Dendritic cell treated with granulocyte-macrophage colony-stimulating factor and Interleukin-4, amounts not matched to agents 40 ng/mL and 50 ng/mL, for 4 days (primary cell): ENCODE measurements around the gene RPS6KA3.
A peak's percentile ranks its signal among the peaks of the same experiment; 100 is the strongest.

Source experiments
- H3K27ac Mint-ChIP-seq: one replicate; pipeline ENCODE4 v1.8.0; 2022; ENCODE audit warnings: mild to moderate bottlenecking, mixed read lengths
- H3K27me3 Mint-ChIP-seq: one replicate; pipeline ENCODE4 v1.8.0; 2022; ENCODE audit warnings: mild to moderate bottlenecking, mixed read lengths
- H3K36me3 Mint-ChIP-seq: one replicate; pipeline ENCODE4 v1.8.0; 2022; ENCODE audit warnings: low read depth, mixed read lengths
- H3K4me1 Mint-ChIP-seq: one replicate; pipeline ENCODE4 v1.8.0; 2022; ENCODE audit warnings: low read depth, mixed read lengths
- H3K4me3 Mint-ChIP-seq: one replicate; pipeline ENCODE4 v1.8.0; 2022; ENCODE audit warnings: mild to moderate bottlenecking, moderate library complexity, mixed read lengths
- H3K9me3 Mint-ChIP-seq: one replicate; pipeline ENCODE4 v1.8.0; 2022; ENCODE audit warnings: mixed read lengths
- intact Hi-C: fragments of 100-400 bp; cut with micrococcal nuclease; formaldehyde crosslinking; loops from one replicate; pipeline ENCODE4 v1.15.0; 2022

The RPS6KA3 gene

GRCh38 chrX:20266810-20267606 lies at the start of gene RPS6KA3:
Gene RPS6KA3 (minus strand): TSS chrX:20266909. CDS start chrX:20266632, 277 bp downstream.
- H3K9me3 Mint-ChIP-seq: no peaks in the 10 kb centered on the region
- intact Hi-C loops: loop anchor here (5.0 kb wide), 4 partner anchors 45 to 125 kb away; partner anchors contain the start of gene EIF1AX
- H3K4me3 Mint-ChIP-seq: peak within 1 kb of the TSS; percentile 94
- peaks cover 6% of the 10 kb centered on the region for H3K4me1 Mint-ChIP-seq
- peaks cover 18% of the 10 kb centered on the region for H3K36me3 Mint-ChIP-seq
- H3K27ac Mint-ChIP-seq: peak within 1 kb of the TSS; percentile 99
- no peaks in the 10 kb centered on the region for H3K27me3 Mint-ChIP-seq

- no peaks in the 10 kb centered on the region for H3K36me3 Mint-ChIP-seq
- peaks cover 76% of the 10 kb centered on the region for H3K4me1 Mint-ChIP-seq
- H3K4me3 Mint-ChIP-seq: no peak overlapping the region
- no peaks in the 10 kb centered on the region for H3K9me3 Mint-ChIP-seq
- no peaks in the 10 kb centered on the region for H3K27me3 Mint-ChIP-seq
- H3K27ac Mint-ChIP-seq: peak overlapping the region; percentile 82
- intact Hi-C loops: loop anchor here (10.0 kb wide), 1 partner anchor 50 kb away; no protein-coding TSS in a partner anchor
Measured at GRCh38 chrX:20315140-20315539, 48.4 kb upstream of the RPS6KA3 start.

- Mint-ChIP-seq H3K27ac (peak overlapping the region; percentile 51), H3K4me1 (peaks cover 73% of the 10 kb centered on the region)
- intact Hi-C loops: loop anchor here (5.0 to 10.0 kb wide), 2 partner anchors 47 to 51 kb away; partner anchors contain the start of gene RPS6KA3
Measured at GRCh38 chrX:20313899-20314298, 47.2 kb upstream of the RPS6KA3 start.

GRCh38 chrX:20312018-20312417 lies 45.3 kb upstream of the RPS6KA3 start:
- H3K36me3 Mint-ChIP-seq: no peaks in the 10 kb centered on the region
- H3K27me3 Mint-ChIP-seq: no peaks in the 10 kb centered on the region
- H3K4me1 Mint-ChIP-seq: peaks cover 56% of the 10 kb centered on the region
- H3K9me3 Mint-ChIP-seq: no peaks in the 10 kb centered on the region
- H3K27ac Mint-ChIP-seq: peak overlapping the region; percentile 39
- intact Hi-C loops: loop anchor here (5.0 to 10.0 kb wide), 2 partner anchors 45 to 53 kb away; partner anchors contain the start of gene RPS6KA3
- H3K4me3 Mint-ChIP-seq: no peak overlapping the region

More at GRCh38 chrX:20313899-20314298, 47.2 kb upstream of the RPS6KA3 start:
- Mint-ChIP-seq H3K36me3 (no peaks in the 10 kb centered on the region), H3K27me3 (no peaks in the 10 kb centered on the region), H3K4me3 (peak overlapping the region; percentile 17), H3K9me3 (no peaks in the 10 kb centered on the region)

GRCh38 chrX:20311505-20311904 lies 44.8 kb upstream of the RPS6KA3 start:
- no peaks in the 10 kb centered on the region for H3K9me3 Mint-ChIP-seq
- H3K27me3 Mint-ChIP-seq: no peaks in the 10 kb centered on the region
- intact Hi-C loops: loop anchor here (5.0 to 10.0 kb wide), 2 partner anchors 44 to 53 kb away; partner anchors contain the start of gene RPS6KA3
- H3K4me1 Mint-ChIP-seq: peaks cover 52% of the 10 kb centered on the region
- no peaks in the 10 kb centered on the region for H3K36me3 Mint-ChIP-seq
- no peak overlapping the region for H3K4me3 Mint-ChIP-seq
- H3K27ac Mint-ChIP-seq: peak overlapping the region; percentile 39

GRCh38 chrX:20309806-20310205 lies 43.1 kb upstream of the RPS6KA3 start:
- H3K4me3 Mint-ChIP-seq: no peak overlapping the region
- no peaks in the 10 kb centered on the region for H3K9me3 Mint-ChIP-seq
- H3K27me3 Mint-ChIP-seq: no peaks in the 10 kb centered on the region
- no peaks in the 10 kb centered on the region for H3K36me3 Mint-ChIP-seq
- intact Hi-C loops: loop anchor here (5.0 to 10.0 kb wide), 2 partner anchors 43 to 55 kb away; partner anchors contain the start of gene RPS6KA3
- H3K27ac Mint-ChIP-seq: no peak overlapping the region
- peaks cover 37% of the 10 kb centered on the region for H3K4me1 Mint-ChIP-seq

- no peaks in the 10 kb centered on the region for H3K36me3 Mint-ChIP-seq
- no peak overlapping the region for H3K27ac Mint-ChIP-seq
- H3K9me3 Mint-ChIP-seq: no peaks in the 10 kb centered on the region
- H3K27me3 Mint-ChIP-seq: no peaks in the 10 kb centered on the region
- peaks cover 12% of the 10 kb centered on the region for H3K4me1 Mint-ChIP-seq
- intact Hi-C loops: no loop called here
- H3K4me3 Mint-ChIP-seq: no peak overlapping the region
Measured at GRCh38 chrX:20306668-20307067, 40.0 kb upstream of the RPS6KA3 start.

- Mint-ChIP-seq H3K4me1 (peaks cover 9% of the 10 kb centered on the region), H3K27ac (no peak overlapping the region), H3K4me3 (no peak overlapping the region), H3K9me3 (peaks cover 12% of the 10 kb centered on the region), H3K36me3 (no peaks in the 10 kb centered on the region), H3K27me3 (peaks cover 5% of the 10 kb centered on the region)
- intact Hi-C loops: no loop called here
Measured at GRCh38 chrX:20300822-20301221, 34.1 kb upstream of the RPS6KA3 start.

GRCh38 chrX:20294957-20295356 lies 28.2 kb upstream of the RPS6KA3 start:
- intact Hi-C loops: no loop called here
- H3K4me1 Mint-ChIP-seq: peaks cover 9% of the 10 kb centered on the region
- no peak overlapping the region for H3K27ac Mint-ChIP-seq
- peaks cover 12% of the 10 kb centered on the region for H3K9me3 Mint-ChIP-seq
- no peaks in the 10 kb centered on the region for H3K36me3 Mint-ChIP-seq
- no peak overlapping the region for H3K4me3 Mint-ChIP-seq
- peaks cover 5% of the 10 kb centered on the region for H3K27me3 Mint-ChIP-seq

GRCh38 chrX:20294284-20294683 lies 27.6 kb upstream of the RPS6KA3 start:
- intact Hi-C loops: no loop called here

GRCh38 chrX:20285511-20285910 lies 18.8 kb upstream of the RPS6KA3 start:
- intact Hi-C loops: no loop called here
- no peaks in the 10 kb centered on the region for H3K4me1 Mint-ChIP-seq
- no peaks in the 10 kb centered on the region for H3K36me3 Mint-ChIP-seq
- no peaks in the 10 kb centered on the region for H3K27me3 Mint-ChIP-seq
- H3K9me3 Mint-ChIP-seq: peaks cover 8% of the 10 kb centered on the region
- no peak overlapping the region for H3K4me3 Mint-ChIP-seq
- H3K27ac Mint-ChIP-seq: no peak overlapping the region

More at GRCh38 chrX:20294284-20294683, 27.6 kb upstream of the RPS6KA3 start:
- H3K4me3 Mint-ChIP-seq: no peak overlapping the region
- H3K27ac Mint-ChIP-seq: no peak overlapping the region
- H3K27me3 Mint-ChIP-seq: peaks cover 5% of the 10 kb centered on the region
- peaks cover 9% of the 10 kb centered on the region for H3K4me1 Mint-ChIP-seq
- H3K36me3 Mint-ChIP-seq: no peaks in the 10 kb centered on the region
- peaks cover 12% of the 10 kb centered on the region for H3K9me3 Mint-ChIP-seq

GRCh38 chrX:20284992-20285391 lies 18.3 kb upstream of the RPS6KA3 start:
- intact Hi-C loops: no loop called here
- H3K36me3 Mint-ChIP-seq: no peaks in the 10 kb centered on the region

GRCh38 chrX:20284444-20284843 lies 17.7 kb upstream of the RPS6KA3 start:
- Mint-ChIP-seq H3K4me1 (no peaks in the 10 kb centered on the region), H3K27me3 (no peaks in the 10 kb centered on the region), H3K27ac (no peak overlapping the region), H3K4me3 (no peak overlapping the region), H3K9me3 (peaks cover 8% of the 10 kb centered on the region), H3K36me3 (no peaks in the 10 kb centered on the region)
- intact Hi-C loops: no loop called here

More at GRCh38 chrX:20284992-20285391, 18.3 kb upstream of the RPS6KA3 start:
- Mint-ChIP-seq H3K27ac (no peak overlapping the region), H3K9me3 (peaks cover 8% of the 10 kb centered on the region), H3K4me1 (no peaks in the 10 kb centered on the region), H3K27me3 (no peaks in the 10 kb centered on the region), H3K4me3 (no peak overlapping the region)

- no peaks in the 10 kb centered on the region for H3K36me3 Mint-ChIP-seq
- H3K4me3 Mint-ChIP-seq: no peak overlapping the region
Measured at GRCh38 chrX:20280938-20281337, 14.2 kb upstream of the RPS6KA3 start.

More at GRCh38 chrX:20280938-20281337, 14.2 kb upstream of the RPS6KA3 start:
- Mint-ChIP-seq H3K9me3 (no peaks in the 10 kb centered on the region), H3K27ac (no peak overlapping the region), H3K4me1 (no peaks in the 10 kb centered on the region), H3K27me3 (peaks cover 1% of the 10 kb centered on the region)
- intact Hi-C loops: no loop called here
